Colonic mucosa (tissue), 4 donors: ENCODE data around the gene MDFI. TPM values are rescaled to one million over a fixed set of nuclear protein-coding genes. Genes with fewer than 3 reads are reported as not detected.
A peak's percentile ranks its signal among the peaks of the same experiment; 100 is the strongest.

Experiments used
- DNase-seq: peaks from one replicate; pipeline ENCODE4 v3.0.0-alpha.2; 2020
- H3K27ac ChIP-seq: fragments of 200-600 bp; one replicate; pipeline ENCODE4 v1.8.0; 2021
- H3K27me3 ChIP-seq: fragments of 200-600 bp; one replicate; pipeline ENCODE4 v1.8.0; 2021
- H3K36me3 ChIP-seq: fragments of 200-600 bp; one replicate; pipeline ENCODE4 v1.8.0; 2021
- H3K4me1 ChIP-seq: fragments of 200-600 bp; one replicate; pipeline ENCODE4 v1.8.0; 2021; ENCODE audit warnings: mild to moderate bottlenecking
- H3K4me3 ChIP-seq: fragments of 200-600 bp; one replicate; pipeline ENCODE4 v1.8.0; 2021
- H3K9ac ChIP-seq, 2 donors: one replicate each; pipeline ENCODE4 v1.7.0; 2013; ENCODE audit warnings: control low read depth in 2 of 2, low read depth in 2 of 2, low read length in 2 of 2
- H3K9me3 ChIP-seq: fragments of 200-600 bp; one replicate; pipeline ENCODE4 v1.8.0; 2021
- CTCF ChIP-seq: fragments of 200-600 bp; IDR thresholded peaks from one replicate; pipeline ENCODE4 v1.8.0; 2022; ENCODE audit warnings: antibody characterized with exemption, mild to moderate bottlenecking
- intact Hi-C: fragments of 100-400 bp; cut with DNase I; formaldehyde crosslinking; loops from one replicate; pipeline ENCODE4 v1.14.1; 2022
- total RNA-seq, 2 donors: library from RNA; stranded (reverse); fragmentation: NEBNext Ultra II Directional in 1 of 2; extraction: Animal tissue kit (Norgen Biotek cat#: 25700) in 1 of 2; gene quantifications; one replicate each; pipeline ENCODE4 v1.2.1, GENCODE V29; 2021
- donor health status: healthy.
- donor health status: DM: no; HTN: no; CAD: no.
- donor health status: DM: no; HTN: no; CAD: no.

MDFI gene
- total RNA-seq, 2 donors from 2014 or later: 1.1 to 1.9 TPM

GRCh38 chr6:41591859-41592502 lies 46.3 kb upstream of the MDFI start:
- Histone ChIP-seq H3K4me3 (no peak overlapping the region), H3K9ac (no peak overlapping the region), H3K9me3 (no peaks in the 10 kb centered on the region), H3K27ac (no peak overlapping the region), H3K27me3 (no peaks in the 10 kb centered on the region), H3K36me3 (peaks cover 5% of the 10 kb centered on the region), H3K4me1 (no peaks in the 10 kb centered on the region)
- intact Hi-C loops: loop anchor here (2.0 to 5.0 kb wide), 2 partner anchors 130 to 167 kb away; no protein-coding TSS in a partner anchor
- TF ChIP-seq CTCF: peak; percentile 91
- DNase-seq: peak; percentile 84

GRCh38 chr6:41593406-41593805 lies 44.9 kb upstream of the MDFI start:
- no peak for TF ChIP-seq CTCF
- H3K9ac ChIP-seq: no peak overlapping the region
- no peaks in the 10 kb centered on the region for H3K36me3 ChIP-seq
- H3K9me3 ChIP-seq: no peaks in the 10 kb centered on the region
- H3K27me3 ChIP-seq: no peaks in the 10 kb centered on the region
- no peak for DNase-seq
- H3K4me1 ChIP-seq: no peaks in the 10 kb centered on the region
- intact Hi-C loops: loop anchor here (2.0 to 5.0 kb wide), 2 partner anchors 131 to 169 kb away; no protein-coding TSS in a partner anchor
- no peak overlapping the region for H3K27ac ChIP-seq
- no peak overlapping the region for H3K4me3 ChIP-seq

GRCh38 chr6:41593839-41594238 lies 44.4 kb upstream of the MDFI start:
- intact Hi-C loops: loop anchor here (2.0 to 5.0 kb wide), 2 partner anchors 132 to 169 kb away; no protein-coding TSS in a partner anchor
- no peak overlapping the region for H3K4me3 ChIP-seq
- no peaks in the 10 kb centered on the region for H3K4me1 ChIP-seq
- H3K9ac ChIP-seq: no peak overlapping the region
- no peak for DNase-seq
- no peaks in the 10 kb centered on the region for H3K36me3 ChIP-seq
- TF ChIP-seq CTCF: no peak
- no peaks in the 10 kb centered on the region for H3K9me3 ChIP-seq
- H3K27me3 ChIP-seq: no peaks in the 10 kb centered on the region
- no peak overlapping the region for H3K27ac ChIP-seq

DNA sequence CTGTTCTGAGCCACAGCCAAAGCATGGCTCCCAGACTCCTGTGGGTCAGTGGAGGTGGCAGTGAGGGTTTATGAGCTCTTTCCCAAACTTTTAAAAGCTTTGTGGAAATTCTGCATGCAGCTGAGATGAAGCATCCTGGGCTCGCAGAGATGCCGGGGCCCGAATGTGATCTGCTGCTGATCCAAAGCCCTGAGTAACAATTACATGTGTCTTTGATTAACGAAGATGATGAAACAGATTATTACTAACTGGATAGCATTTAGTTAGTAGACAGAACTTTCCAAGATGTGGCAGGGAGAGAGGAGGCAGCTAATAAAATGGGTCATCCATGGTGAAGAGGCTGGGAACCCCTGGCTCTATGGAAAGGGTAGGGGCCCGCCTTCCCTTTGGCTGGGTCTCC lies 43.9 kb upstream of the MDFI start:
- intact Hi-C loops: loop anchor here (5.0 kb wide), 1 partner anchor 132 kb away; no protein-coding TSS in a partner anchor
- no peak overlapping the region for H3K9ac ChIP-seq
- DNase-seq: no peak
- H3K36me3 ChIP-seq: no peaks in the 10 kb centered on the region
- H3K4me3 ChIP-seq: no peak overlapping the region
- TF ChIP-seq CTCF: no peak
- H3K9me3 ChIP-seq: no peaks in the 10 kb centered on the region
- H3K27ac ChIP-seq: no peak overlapping the region
- no peaks in the 10 kb centered on the region for H3K4me1 ChIP-seq
- H3K27me3 ChIP-seq: no peaks in the 10 kb centered on the region

- Histone ChIP-seq H3K27ac (no peak overlapping the region), H3K36me3 (no peaks in the 10 kb centered on the region), H3K4me1 (no peaks in the 10 kb centered on the region), H3K27me3 (no peaks in the 10 kb centered on the region), H3K9me3 (no peaks in the 10 kb centered on the region), H3K4me3 (no peak overlapping the region), H3K9ac (no peak overlapping the region)
- TF ChIP-seq CTCF: no peak
- DNase-seq: no peak
- intact Hi-C loops: loop anchor here (5.0 kb wide), 1 partner anchor 132 kb away; no protein-coding TSS in a partner anchor
Measured at GRCh38 chr6:41594766-41595165, 43.5 kb upstream of the MDFI start.
